ENCODE results near the gene KRTAP1-5. TPM values are rescaled to one million over a fixed set of nuclear protein-coding genes. Genes with fewer than 3 reads are reported as not detected.
"Not testable (repeated sequence)": the region's sequence is repeated elsewhere in the genome, so short reads cannot be mapped to it uniquely, and the experiment has no call there.

Gene KRTAP1-5
- total RNA-seq, 2 donors from 2014 or later: not detected

DNA sequence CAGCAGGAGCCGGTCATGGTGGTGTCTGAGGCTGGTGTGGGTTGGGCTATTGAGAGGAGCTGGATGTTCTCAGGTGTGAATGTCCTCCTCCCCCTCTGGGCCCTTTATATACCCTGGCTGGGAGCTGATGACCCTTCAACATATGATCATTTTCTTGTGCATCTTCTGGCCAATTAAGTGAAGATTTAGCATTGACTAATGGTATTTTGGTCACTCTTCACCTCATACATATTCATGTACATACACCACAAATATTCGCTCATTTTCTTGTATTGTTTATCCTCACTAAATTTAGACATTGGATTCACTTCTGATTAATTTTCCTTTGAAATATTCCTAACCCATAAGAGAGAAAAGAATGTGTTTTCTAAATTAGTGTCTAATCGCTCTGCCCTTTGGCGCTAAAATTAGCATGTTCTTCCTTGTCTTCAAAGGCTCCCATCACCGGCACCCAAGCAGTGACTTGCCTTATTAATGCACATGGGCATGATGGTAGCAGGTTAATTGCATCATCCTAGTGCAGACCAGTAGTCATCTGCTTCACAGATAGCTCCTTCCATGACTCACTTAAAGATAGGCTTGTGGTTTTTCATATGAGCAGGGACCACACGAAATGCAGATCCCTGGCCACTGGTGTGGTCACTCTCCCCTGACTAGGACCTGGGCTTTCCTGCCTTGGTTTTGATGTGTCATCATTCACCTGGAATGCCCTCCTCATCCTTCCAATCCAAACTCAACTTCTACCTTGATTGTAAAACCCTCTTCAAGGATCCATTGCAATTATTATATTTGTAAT is 39.0 kb upstream of the KRTAP1-5 start, which contains the start of gene KRTAP2-4:
Gene KRTAP2-4, minus strand, starts transcription at position 51 of the 796 bp plus-strand sequence. Its CDS starts 34 bp downstream, at position 17.
- Histone ChIP-seq H3K27ac (ENCODE audit: low read depth, low read length) (no peak within 1 kb of the TSS), H3K27me3 (ENCODE audit: control insufficient read depth, insufficient read depth, low read length, poor library complexity, severe bottlenecking) (no peaks in the 10 kb centered on the region), H3K9ac (ENCODE audit: extremely low read depth, low read length, poor library complexity, severe bottlenecking) (no peak within 1 kb of the TSS), H3K9me3 (ENCODE audit: control insufficient read depth, low read length) (no peaks in the 10 kb centered on the region), H3K4me3 (ENCODE audit: low read length) (no peak within 1 kb of the TSS), H3K36me3 (ENCODE audit: control insufficient read depth, insufficient read depth, low read length) (no peaks in the 10 kb centered on the region), H3K4me1 (ENCODE audit: control insufficient read depth, insufficient read depth, low read length) (no peaks in the 10 kb centered on the region)
- TF ChIP-seq, protein P1, sequence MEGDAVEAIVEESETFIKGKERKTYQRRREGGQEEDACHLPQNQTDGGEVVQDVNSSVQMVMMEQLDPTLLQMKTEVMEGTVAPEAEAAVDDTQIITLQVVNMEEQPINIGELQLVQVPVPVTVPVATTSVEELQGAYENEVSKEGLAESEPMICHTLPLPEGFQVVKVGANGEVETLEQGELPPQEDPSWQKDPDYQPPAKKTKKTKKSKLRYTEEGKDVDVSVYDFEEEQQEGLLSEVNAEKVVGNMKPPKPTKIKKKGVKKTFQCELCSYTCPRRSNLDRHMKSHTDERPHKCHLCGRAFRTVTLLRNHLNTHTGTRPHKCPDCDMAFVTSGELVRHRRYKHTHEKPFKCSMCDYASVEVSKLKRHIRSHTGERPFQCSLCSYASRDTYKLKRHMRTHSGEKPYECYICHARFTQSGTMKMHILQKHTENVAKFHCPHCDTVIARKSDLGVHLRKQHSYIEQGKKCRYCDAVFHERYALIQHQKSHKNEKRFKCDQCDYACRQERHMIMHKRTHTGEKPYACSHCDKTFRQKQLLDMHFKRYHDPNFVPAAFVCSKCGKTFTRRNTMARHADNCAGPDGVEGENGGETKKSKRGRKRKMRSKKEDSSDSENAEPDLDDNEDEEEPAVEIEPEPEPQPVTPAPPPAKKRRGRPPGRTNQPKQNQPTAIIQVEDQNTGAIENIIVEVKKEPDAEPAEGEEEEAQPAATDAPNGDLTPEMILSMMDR (conservative IDR thresholded peaks at IDR 0.05): no peak
- H3K4me3 Mint-ChIP-seq: no peak within 1 kb of the TSS
- no peaks in the 10 kb centered on the region for H3K36me3 Mint-ChIP-seq (ENCODE audit: low read depth)
- no peaks in the 10 kb centered on the region for H3K4me1 Mint-ChIP-seq
- no peak within 1 kb of the TSS for H3K27ac Mint-ChIP-seq
- no peaks in the 10 kb centered on the region for H3K9me3 Mint-ChIP-seq
- DNase-seq: no peak
- no peaks in the 10 kb centered on the region for H3K27me3 Mint-ChIP-seq (ENCODE audit: insufficient read depth)
- 91 to 96% methylated on average over 5 of the region's 6 CpGs for WGBS, 2 experiments (ENCODE audit: insufficient coverage in 1 of 2, insufficient read length in 1 of 2)

DNA sequence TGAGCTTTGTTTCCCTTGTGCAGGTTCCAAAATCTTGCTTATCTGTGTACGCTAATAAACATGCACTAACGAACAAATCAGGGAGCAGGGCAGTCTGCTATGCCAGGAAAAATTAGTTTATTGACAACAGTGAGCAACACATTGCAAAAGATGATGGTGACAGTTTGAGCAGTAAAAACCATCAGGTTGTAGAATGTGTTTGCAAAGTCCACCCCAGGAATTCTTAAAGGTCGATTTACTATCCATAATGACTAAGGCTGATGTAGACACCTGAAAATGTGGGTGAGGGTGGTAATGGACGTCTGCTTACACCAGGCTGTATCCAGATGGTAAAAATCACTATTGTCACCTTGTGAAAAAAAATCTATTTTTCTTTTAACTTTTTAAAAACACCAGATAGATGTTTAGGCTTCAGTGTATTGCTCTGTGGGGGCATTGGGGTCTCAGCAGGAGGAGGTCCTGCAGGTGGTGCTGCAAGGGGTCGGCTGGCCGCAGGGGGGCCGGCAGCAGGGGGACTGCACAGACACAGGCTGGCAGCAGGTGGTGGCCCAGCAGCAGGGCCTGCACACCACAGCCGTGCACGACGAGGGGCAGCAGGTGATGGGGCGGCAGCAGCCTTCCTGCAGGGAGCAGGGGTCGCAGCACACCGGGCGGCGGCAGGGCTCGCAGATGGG is 38.1 kb upstream of the KRTAP1-5 start:
- WGBS, 2 experiments (ENCODE audit: insufficient coverage in 1 of 2, insufficient read length in 1 of 2): 88 to 96% methylated on average over 3 to 4 of the region's 16 CpGs
- H3K27me3 Mint-ChIP-seq (ENCODE audit: insufficient read depth); H3K36me3 Mint-ChIP-seq (ENCODE audit: low read depth); H3K4me1 Mint-ChIP-seq; H3K4me3 Mint-ChIP-seq; DNase-seq; H3K27ac ChIP-seq (ENCODE audit: low read depth, low read length); H3K9me3 ChIP-seq (ENCODE audit: control insufficient read depth, low read length); H3K4me3 ChIP-seq (ENCODE audit: low read length); H3K36me3 ChIP-seq (ENCODE audit: control insufficient read depth, insufficient read depth, low read length); H3K27me3 ChIP-seq (ENCODE audit: control insufficient read depth, insufficient read depth, low read length, poor library complexity, severe bottlenecking); H3K27ac Mint-ChIP-seq; H3K4me1 ChIP-seq (ENCODE audit: control insufficient read depth, insufficient read depth, low read length); H3K9me3 Mint-ChIP-seq; H3K9ac ChIP-seq (ENCODE audit: extremely low read depth, low read length, poor library complexity, severe bottlenecking): not testable (repeated sequence)

DNA sequence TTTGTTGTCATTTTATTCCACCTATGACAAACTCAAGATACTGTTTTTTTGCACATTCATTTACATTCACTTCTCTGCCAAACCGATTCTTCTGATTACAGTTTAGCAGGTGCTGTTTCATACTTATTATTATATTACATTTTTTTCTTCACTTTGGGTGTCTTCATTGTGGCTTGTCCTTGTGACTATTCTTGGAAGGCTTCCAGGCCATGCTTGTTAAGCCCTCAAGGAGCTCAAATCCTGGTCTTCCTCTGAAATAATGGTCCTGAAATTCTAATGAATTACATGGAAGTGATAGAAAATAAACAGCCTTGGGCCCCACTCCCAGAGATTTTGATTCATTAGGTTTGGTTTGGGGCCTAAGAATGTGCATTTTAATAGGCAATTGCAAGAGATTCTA is 37.3 kb upstream of the KRTAP1-5 start:
- Histone ChIP-seq H3K27me3 (ENCODE audit: control insufficient read depth, insufficient read depth, low read length, poor library complexity, severe bottlenecking) (no peaks in the 10 kb centered on the region), H3K4me1 (ENCODE audit: control insufficient read depth, insufficient read depth, low read length) (no peaks in the 10 kb centered on the region), H3K4me3 (ENCODE audit: low read length) (no peak overlapping the region), H3K36me3 (ENCODE audit: control insufficient read depth, insufficient read depth, low read length) (no peaks in the 10 kb centered on the region), H3K9me3 (ENCODE audit: control insufficient read depth, low read length) (no peaks in the 10 kb centered on the region), H3K27ac (ENCODE audit: low read depth, low read length) (no peak overlapping the region), H3K9ac (ENCODE audit: extremely low read depth, low read length, poor library complexity, severe bottlenecking) (no peak overlapping the region)
- Mint-ChIP-seq H3K36me3 (ENCODE audit: low read depth) (no peaks in the 10 kb centered on the region), H3K4me1 (peaks cover 2% of the 10 kb centered on the region), H3K27me3 (ENCODE audit: insufficient read depth) (no peaks in the 10 kb centered on the region), H3K9me3 (no peaks in the 10 kb centered on the region), H3K27ac (no peak overlapping the region), H3K4me3 (no peak overlapping the region)
- no peak for DNase-seq
- WGBS, 2 experiments (ENCODE audit: insufficient coverage in 1 of 2, insufficient read length in 1 of 2): 100% methylated on average over 1 of the region's 1 CpG; no CpG with 5 or more reads in 1 of the 2 experiments
- TF ChIP-seq, protein P1 (conservative IDR thresholded peaks at IDR 0.05): no peak

All from endodermal cell (in vitro differentiated cells).